HG03442 (cell line): ENCODE data around the gene NOS2.
"Not testable (repeated sequence)": the region's sequence is repeated elsewhere in the genome, so short reads cannot be mapped to it uniquely, and the experiment has no call there.

Source experiments
- ATAC-seq: cut with Tn5 transposase; IDR thresholded peaks from one replicate; pipeline ENCODE4 v1.9.1; 2021; ENCODE audit warnings: mild to moderate bottlenecking, moderate library complexity; ENCODE audit not compliant: unreplicated experiment

Gene NOS2

DNA sequence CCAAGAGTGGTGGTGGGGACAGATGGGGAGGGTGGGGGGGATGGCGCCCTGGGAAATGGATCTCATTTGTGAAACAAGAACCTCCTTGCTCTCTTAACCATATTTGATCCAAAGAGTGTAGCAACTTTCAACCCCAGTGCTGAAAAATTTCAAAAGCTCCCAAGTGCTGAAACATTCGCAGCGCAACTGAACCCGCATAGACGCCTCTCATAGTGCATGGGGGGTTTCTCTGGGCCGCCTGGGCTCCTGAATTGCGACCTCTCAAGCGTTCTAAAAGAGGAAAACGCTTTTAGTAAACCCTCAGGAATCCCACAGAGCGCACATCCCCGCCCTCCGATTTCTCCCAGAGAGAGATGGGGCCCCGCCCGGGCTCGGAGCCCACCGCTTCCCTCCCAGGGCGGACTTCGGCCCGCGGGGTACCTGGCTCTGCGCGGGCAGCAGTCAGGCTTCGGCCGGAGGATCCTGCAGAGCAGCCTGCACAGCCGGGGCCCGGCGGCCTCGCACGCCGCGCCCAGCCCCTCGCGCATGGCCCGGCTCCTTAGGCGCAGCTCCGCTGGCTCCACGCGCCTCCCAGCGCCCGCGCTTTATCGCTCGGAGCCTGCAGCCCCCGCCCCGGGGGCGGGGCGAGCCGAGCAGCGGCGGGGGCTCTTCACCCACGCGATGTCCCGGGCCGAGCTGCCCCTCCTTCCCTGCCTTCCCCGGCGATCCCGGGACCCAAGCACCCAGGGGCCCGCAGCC is 7.0 kb downstream of the NOS2 start:
- ATAC-seq = no peak

DNA sequence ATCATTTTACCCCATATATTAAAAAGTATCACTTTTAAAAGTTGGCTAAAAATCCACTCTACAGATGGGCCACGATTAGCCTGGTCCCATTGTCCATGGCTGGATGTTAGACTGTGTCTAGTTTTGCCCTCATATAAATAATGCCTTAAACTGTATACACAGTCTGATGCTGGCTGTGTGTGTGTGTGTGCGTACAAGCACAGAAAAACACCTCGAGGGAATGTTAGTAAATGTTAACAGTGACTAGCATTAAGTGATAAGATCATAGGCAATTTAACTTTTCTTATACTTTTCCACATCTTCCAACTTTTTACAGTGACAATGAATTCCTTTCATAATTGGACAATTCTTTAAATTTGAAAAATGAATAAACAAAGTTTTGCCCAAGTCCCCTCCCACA is 8.2 kb downstream of the NOS2 start:
- no peak for ATAC-seq

GRCh38 chr17:27788919-27789318 is 11.4 kb downstream of the NOS2 start:
- no peak for ATAC-seq

- no peak for ATAC-seq
Measured at GRCh38 chr17:27783440-27784350, 16.6 kb downstream of the NOS2 start.

GRCh38 chr17:27782791-27783206 is 17.5 kb downstream of the NOS2 start:
- ATAC-seq = no peak

GRCh38 chr17:27780828-27781404 is 19.4 kb downstream of the NOS2 start:
- ATAC-seq = no peak

GRCh38 chr17:27780092-27780827 is 20.1 kb downstream of the NOS2 start:
- no peak for ATAC-seq

DNA sequence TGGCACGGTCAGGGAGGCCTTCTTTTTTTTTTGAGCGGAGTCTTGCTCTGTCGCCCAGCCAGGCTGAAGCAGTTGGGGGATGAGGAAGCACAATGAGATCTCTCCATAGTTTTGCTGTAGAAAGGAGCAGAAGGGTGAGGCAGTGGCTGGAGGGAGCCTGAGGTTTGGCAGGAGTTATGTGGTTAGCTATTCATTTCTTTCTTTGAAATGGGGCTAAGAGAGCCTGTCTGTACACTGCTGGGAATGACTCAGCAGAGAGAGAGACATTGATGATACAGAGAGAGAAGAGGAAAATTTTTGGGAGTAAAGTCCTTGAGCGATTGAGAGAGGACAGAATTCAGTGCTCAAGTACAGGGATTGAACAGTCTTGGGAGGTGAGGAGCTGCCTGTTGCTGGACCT is 22.1 kb downstream of the NOS2 start:
- ATAC-seq = no peak

GRCh38 chr17:27776882-27777624 is 23.3 kb downstream of the NOS2 start:
- ATAC-seq = no peak

DNA sequence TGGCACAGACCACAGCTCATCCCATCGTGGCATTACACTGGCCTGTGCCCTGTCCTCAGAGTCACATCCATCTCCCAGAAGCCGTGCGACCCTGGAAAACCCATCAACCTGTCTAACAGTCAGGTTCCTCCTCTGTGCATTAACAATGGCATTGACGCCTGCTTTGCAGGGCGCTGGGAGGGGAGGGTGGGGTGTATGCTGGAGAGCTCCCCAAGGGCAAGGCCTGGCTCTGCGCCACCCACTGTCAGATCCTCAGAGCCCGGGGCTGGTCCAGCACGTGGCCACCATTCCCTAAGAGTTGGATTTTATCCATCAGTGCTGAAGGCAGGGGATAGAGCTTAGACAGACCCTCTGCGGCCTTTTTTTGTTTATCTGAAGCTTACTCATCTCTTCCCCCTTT is 28.7 kb downstream of the NOS2 start:
- ATAC-seq = no peak

DNA sequence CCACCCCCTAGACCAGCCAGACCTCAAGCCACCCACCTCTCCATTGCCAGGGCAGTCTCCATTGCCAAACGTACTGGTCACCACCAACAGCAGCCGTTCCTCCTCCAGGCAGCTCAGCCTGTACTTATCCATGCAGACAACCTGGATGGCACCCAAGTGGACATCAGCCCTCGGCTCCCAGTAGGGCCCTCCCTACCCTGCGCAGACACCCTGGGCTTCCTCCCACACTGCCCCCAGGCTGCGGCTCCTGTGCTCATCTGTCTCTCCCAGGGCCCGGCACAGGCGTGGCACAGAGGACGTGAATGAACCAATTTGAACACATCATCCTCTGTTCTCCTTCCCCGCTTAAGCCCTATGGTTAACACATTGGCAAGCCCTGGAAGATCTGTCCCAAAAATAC is 29.5 kb downstream of the NOS2 start:
- ATAC-seq = no peak

DNA sequence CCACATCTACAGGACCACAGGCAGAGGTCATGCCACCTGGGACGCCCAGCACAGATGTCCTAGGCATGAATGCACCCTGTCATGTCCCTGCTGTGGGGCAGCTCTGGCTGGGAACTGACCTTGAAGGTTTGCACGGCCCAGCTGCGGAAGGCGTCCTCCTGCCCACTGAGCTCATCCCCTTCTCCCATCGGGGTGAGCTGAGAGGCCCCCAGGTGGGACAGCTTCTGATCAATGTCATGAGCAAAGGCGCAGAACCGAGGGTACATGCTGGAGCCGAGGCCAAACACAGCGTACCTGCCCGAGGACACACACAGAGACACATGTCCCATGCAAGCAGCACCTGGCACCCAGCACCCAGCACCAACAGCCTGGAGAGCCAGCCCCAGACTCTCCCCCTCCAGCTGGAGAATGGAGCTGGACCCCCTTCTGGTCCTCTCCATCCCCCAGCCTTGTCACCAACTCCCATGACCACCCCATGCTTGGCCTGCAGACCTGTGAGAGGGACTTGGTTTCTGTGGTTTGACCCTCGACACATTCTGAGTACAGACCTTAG is 31.4 kb downstream of the NOS2 start:
- ATAC-seq = no peak

GRCh38 chr17:27766438-27766837 is 33.9 kb downstream of the NOS2 start:
- no peak for ATAC-seq

DNA sequence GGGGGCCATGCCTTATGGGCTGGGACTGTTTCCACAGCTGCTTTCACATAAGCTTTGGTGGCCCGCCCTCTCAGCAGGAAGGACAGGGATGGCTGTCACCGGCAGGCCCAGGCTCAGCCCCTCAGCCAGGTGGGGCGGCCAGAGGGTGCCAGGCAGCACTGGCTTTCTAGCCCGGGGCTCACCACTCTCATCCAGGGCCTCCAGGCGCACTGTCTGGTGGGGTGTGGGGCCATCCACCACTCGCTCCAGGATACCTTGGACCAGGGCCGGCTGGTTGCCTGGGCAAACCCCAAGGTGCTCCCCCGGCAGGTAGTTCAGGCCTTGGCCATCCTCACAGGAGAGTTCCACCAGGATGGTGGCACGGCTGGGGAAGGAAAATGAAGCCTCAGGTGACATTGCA is 35.0 kb downstream of the NOS2 start:
- ATAC-seq = no peak

DNA sequence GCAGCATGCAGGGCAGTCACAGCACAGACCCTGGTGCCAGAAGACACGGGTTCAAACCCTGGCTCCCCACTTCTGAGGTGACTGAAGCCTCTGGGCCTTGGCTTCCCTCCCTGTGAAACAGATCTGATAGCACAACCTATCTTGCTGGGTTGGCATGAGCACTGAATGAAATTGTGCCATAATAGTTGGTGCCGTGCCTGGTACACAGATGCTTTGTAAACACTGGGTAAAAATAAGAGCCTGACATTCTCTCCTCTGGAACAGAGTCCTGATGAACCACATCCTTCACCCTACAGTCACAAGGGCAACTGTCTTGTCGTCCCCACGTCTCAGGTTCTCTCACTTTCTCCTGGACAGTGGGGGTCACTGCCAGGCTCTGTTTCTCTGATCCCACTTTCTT is 35.7 kb downstream of the NOS2 start:
- ATAC-seq = no peak

DNA sequence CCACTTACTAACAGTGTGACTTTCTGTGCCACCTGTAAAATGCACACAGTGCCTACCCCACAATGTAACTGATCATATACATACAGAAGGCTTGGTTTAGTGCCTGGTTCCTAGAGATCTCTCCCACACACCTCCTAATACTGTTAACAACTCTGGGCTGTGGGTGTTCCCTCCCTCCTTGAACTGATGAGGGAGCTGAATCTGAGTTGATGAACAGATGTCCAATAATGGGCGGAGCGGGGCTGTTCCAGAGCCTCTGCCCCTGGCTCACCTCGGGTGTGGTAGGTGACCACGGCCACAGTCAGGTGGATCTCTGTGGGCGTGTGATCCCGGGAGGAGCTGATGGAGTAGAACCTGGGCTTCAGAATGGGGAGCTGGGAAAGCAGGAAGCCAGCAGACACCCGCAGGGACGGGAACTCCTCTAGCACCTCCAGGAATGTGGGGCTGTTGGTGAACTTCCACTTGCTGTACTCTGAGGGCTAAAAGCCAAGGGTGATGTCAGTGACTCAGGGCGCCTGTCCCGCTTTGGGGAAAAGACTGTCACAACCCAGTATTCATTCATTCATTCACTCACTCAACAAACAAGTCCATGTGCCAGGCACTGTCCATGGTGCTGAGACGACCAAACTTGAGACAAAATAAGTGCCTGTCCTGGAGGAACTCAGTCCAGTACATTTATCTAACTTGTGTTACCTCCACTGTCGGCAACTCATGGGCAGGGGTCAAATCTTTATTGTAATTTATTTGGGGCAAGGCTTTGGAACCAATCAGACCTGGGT is 37.6 kb downstream of the NOS2 start:
- ATAC-seq = no peak

GRCh38 chr17:27760931-27761330 is 39.4 kb downstream of the NOS2 start:
- ATAC-seq = not testable (repeated sequence)

DNA sequence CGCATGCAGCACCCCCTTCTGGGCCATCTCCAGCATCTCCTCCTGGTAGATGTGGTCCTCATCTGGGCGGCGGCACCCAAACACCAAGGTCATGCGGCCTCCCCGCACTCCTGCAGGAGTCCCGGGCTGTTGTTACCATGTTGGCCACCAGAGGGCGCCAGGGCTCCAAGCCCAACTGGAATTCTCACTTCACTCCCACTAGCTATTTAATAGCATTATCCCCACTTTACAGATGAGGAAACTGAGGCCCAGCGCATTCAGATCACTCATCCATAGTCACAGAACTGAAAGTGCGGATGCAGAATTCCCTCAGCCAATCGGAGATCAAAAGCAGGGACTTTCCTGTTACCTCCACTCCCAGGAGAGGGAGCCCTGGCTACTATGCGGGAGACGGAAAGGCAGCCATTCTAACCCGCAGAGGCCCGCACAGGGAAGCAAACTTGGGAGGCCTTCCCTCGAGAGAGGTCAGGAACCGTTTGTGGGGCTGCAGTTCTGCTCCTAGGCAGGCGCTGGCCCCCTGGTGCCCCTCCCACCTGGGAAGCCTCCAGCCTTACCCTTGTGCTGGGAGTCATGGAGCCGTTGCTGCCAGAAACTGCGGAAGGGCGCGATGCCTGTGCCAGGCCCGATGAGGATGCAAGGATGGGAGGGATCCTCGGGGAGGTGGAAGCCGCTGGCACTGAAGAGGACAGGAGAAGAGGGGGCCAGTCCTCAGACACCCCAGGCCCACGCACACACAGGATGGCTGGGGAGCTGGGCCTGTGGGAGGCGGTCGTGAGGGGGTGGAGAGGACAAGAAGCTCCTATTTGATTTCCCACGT is 40.1 kb downstream of the NOS2 start:
- no peak for ATAC-seq

DNA sequence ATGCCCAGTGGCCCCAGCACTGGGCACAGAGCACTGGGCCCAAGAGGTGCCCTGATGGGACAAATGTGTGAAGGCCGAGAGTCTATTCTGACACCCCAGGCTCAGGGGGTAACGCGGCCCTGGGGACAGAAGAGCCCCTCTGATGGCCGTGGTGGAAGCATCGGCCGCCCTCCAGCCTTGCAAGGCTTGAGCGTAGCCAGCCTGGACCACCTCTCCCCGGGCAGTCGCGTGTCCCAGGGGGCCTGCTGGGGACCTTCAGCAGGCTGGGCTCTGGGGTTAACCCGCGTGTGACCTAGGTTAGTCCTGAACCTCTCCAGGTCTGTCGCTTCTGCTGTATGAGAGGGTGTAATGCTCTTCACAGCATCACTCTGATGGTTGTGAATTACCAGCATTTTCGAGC is 40.8 kb downstream of the NOS2 start:
- ATAC-seq = no peak
